RWPE1 (cell line): ENCODE results near the gene CBARP.

ENCODE experiments used
- CTCF ChIA-PET: fragments of 350-600 bp; sonication (Branson Sonifier 250); formaldehyde crosslinking; extraction: SDS; loops from one replicate; lab custom pipeline; 2021; lab: Yijun Ruan, JAX
- POLR2A ChIA-PET: fragments of 400-600 bp; formaldehyde crosslinking; extraction: SDS; loops from one replicate; lab custom pipeline; 2020; ENCODE audit warnings: antibody characterized with exemption; ENCODE audit not compliant: low non-redundant PET; lab: Yijun Ruan, JAX
- DNase-seq: peaks from one replicate; pipeline ENCODE4 v3.0.0; 2012; ENCODE audit warnings: low spot score
- H3K27ac ChIP-seq: fragments of 450-650 bp; 2 replicates; pipeline ENCODE4 v1.5.1; 2017
- TF ChIP-seq, protein P1 (sequence below): fragments of 450-650 bp; conservative IDR thresholded peaks from 2 replicates; pipeline ENCODE4 v1.5.1; 2017; ENCODE audit warnings: low read depth, mild to moderate bottlenecking

Gene CBARP

DNA sequence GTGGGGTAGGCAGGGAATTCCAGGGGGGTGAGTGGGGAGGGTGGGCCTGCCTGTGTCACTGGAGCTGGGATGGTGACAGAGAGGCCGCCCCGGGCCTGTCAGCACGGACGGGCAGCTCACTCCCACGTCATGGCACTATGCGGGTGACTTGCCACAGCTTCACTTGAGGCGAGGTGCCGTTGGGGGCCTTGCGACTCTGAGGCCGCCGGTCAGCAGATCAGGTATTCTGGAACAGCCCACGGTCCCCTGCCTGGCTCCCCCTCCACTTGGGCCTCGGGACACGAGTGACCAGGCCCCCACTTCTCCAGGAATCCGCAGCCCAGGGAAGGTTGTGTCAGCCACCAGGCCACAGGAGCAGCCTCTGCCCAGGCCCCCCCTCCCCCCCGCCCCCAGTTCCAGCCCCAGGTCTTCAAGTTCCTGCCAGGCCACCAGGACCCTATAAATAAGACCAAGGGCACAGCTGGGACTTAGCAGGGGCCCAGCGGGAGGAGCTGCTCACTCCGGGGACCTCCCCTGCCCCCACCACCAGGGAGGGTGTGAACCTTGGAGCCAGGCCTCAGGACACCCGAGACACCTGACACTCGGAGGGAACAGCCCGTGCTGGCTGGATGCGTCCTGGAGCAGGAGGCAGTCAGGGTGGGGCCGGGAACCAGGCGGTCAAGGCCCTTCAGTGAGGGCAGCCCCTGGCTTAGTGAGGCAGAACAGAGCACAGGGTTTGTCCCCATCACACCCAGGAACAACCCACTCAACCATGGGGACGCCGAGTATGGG lies 7.9 kb upstream of the CBARP start:
- H3K27ac ChIP-seq, result peak overlapping the region; percentile 100
- TF ChIP-seq, protein P1, sequence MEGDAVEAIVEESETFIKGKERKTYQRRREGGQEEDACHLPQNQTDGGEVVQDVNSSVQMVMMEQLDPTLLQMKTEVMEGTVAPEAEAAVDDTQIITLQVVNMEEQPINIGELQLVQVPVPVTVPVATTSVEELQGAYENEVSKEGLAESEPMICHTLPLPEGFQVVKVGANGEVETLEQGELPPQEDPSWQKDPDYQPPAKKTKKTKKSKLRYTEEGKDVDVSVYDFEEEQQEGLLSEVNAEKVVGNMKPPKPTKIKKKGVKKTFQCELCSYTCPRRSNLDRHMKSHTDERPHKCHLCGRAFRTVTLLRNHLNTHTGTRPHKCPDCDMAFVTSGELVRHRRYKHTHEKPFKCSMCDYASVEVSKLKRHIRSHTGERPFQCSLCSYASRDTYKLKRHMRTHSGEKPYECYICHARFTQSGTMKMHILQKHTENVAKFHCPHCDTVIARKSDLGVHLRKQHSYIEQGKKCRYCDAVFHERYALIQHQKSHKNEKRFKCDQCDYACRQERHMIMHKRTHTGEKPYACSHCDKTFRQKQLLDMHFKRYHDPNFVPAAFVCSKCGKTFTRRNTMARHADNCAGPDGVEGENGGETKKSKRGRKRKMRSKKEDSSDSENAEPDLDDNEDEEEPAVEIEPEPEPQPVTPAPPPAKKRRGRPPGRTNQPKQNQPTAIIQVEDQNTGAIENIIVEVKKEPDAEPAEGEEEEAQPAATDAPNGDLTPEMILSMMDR, result no peak
- POLR2A ChIA-PET, result interaction anchor here (2.8 kb wide), 1 partner anchor 23 kb away, joined by 40 read pairs; the partner anchor contains the start of gene CIRBP
- no peak for DNase-seq
- CTCF ChIA-PET, result interaction anchor here (1.0 to 4.8 kb wide), 3 partner anchors 19 to 210 kb away, joined by 3 to 116 read pairs (median 10); partner anchors contain the start of gene CIRBP

DNA sequence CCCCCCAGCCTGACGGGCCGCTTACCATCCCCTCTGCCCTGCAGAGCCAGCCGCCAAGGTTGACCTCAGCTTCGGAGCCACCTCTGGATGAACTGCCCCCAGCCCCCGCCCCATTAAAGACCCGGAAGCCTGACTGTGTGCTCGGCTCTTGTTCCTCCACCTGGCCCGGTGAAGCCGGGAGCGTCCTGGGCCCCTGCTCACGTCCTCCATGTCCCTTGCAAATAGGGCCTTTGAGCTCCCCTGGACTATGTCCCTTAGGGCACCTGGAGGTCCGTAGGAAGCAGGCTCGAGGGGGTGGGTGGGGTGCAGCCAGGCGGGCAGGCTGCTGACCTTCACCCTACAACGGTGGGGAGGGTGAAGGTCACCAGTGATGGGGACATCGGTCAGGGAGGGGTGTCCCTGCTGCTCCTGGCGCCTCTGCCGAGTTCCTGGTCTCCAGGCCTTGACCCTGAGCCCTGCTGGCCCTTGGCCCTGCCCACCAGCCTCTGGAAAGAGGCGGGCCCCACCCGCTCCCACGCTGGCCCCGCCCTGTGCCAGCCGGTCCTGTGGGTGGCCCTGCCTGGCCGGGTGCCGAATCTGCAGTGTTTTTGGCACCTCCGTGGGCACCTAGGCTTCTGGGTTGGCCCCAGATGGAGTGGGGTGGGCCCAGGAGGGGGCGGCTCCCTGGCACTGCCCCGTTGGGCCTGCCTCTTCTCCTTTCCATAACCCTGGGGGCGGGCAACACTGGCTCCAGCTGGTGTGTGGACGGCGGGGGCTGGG lies 7.1 kb upstream of the CBARP start:
- ChIA-PET POLR2A (interaction anchor here (0.6 to 2.8 kb wide), 4 partner anchors 19 to 141 kb away, joined by 3 to 40 read pairs (median 8); partner anchors contain the start of gene CIRBP), CTCF (interaction anchor here (0.5 to 4.8 kb wide), 25 partner anchors 8 to 581 kb away, joined by 3 to 116 read pairs (median 5); partner anchors contain the start of gene CIRBP)
- DNase-seq, result no peak
- H3K27ac ChIP-seq, result peak overlapping the region; percentile 100
- TF ChIP-seq, protein P1, result peak; percentile 33; the same call in 1 of the 2 replicates

DNA sequence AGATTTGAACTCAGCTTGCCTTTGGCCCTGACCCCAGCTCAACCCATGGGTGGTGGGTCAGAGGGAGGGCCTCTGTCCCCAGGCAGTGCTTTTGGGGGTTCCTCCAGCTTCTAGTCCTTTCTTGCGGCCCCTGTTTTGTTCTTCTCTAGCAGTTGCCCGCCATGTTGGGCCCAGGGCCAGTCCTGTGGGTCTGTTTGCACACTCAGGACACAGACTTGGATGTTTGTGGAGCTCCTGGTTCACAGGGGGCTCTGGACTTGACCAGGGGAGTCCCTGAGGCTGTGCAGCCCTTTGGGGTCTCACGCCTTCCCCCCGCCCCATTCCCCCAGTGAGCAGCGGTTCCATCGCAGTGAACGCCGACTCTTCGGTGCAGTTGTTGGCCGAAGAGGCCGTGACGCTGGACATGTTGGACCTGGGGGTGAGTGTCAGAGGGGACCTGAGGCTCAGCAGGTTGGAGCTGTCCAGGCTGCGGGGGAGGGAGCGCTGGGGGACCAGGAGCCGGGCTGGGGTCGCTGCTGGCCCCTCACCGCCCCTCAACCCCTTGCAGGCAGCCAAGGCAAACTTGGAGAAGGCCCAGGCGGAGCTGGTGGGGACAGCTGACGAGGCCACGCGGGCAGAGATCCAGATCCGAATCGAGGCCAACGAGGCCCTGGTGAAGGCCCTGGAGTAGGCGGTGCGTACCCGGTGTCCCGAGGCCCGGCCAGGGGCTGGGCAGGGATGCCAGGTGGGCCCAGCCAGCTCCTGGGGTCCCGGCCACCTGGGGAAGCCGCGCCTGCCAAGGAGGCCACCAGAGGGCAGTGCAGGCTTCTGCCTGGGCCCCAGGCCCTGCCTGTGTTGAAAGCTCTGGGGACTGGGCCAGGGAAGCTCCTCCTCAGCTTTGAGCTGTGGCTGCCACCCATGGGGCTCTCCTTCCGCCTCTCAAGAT lies 6.2 kb upstream of the CBARP start:
- DNase-seq, result peak; percentile 75
- H3K27ac ChIP-seq, result peak overlapping the region; percentile 100
- TF ChIP-seq, protein P1, result peak; percentile 93
- CTCF ChIA-PET, result interaction anchor here (0.5 to 4.8 kb wide), 28 partner anchors 8 to 582 kb away, joined by 3 to 116 read pairs (median 5); partner anchors contain the start of gene CIRBP
- POLR2A ChIA-PET, result interaction anchor here (0.6 to 2.8 kb wide), 5 partner anchors 9 to 140 kb away, joined by 3 to 40 read pairs (median 7); partner anchors contain the start of gene CIRBP

DNA sequence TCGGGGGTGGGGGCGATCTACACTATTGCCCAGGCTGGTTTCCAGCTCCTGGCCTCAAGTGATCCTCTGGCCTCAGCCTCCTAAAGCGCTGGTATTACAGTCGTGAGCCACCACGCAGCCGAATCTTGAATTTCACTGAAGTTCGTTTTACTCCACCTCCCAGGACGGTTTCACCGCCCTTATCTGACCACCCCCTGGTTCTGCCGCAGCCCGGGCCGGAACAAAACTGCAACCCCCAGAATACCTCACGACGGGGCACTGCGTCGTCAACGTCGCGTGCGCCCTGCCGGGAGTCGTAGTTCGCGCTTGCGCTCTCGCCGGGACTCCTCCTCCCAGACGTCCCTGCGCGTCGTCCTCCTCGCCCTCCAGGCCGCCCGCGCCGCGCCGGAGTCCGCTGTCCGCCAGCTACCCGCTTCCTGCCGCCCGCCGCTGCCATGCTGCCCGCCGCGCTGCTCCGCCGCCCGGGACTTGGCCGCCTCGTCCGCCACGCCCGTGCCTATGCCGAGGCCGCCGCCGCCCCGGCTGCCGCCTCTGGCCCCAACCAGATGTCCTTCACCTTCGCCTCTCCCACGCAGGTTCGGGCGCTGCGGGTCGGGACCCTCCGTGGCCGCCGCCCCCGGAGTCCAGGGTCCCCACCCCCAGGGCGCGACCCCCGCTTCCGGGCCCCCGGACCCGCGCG lies 3.8 kb upstream of the CBARP start, which contains the start of gene ATP5F1D:
TSS of gene ATP5F1D (plus strand) at position 335 of the 679 bp plus-strand sequence. CDS start at position 435, 100 bp downstream.
- TF ChIP-seq, protein P1, result no peak
- peak within 1 kb of the TSS; percentile 100 for H3K27ac ChIP-seq
- ChIA-PET CTCF (interaction anchor here (0.6 to 1.6 kb wide), 6 partner anchors 19 to 141 kb away, joined by 3 to 4 read pairs (median 4); no protein-coding TSS in a partner anchor), POLR2A (interaction anchor here (0.9 kb wide), 1 partner anchor 23 kb away, joined by 3 read pairs; no protein-coding TSS in a partner anchor)
- DNase-seq, result peak; percentile 90

DNA sequence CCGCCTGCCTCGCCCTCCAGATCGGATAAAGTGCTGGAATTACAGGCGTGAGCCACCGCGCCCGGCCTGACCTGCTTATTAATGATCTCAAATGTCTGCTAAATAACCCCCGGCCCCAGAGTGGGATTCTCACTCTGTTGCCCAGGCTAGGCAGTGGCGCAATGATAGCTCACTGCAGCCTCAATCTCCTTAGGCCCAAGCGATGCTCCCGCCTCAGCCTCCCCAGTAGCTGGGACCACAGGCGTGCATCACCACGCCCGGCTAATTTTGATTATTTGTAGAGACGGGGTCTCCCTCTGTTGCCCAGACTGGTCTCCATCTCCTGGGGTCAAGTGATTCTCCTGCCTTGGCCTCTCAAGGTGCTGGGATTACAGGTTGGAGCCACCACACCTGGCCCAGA lies 3.1 kb upstream of the CBARP start:
- no peak for DNase-seq
- TF ChIP-seq, protein P1, result no peak
- ChIA-PET POLR2A (interaction anchor here (0.6 kb wide), 1 partner anchor 54 kb away, joined by 3 read pairs; no protein-coding TSS in a partner anchor), CTCF (interaction anchor here (0.6 to 1.6 kb wide), 7 partner anchors 9 to 128 kb away, joined by 3 to 5 read pairs (median 4); no protein-coding TSS in a partner anchor)
- H3K27ac ChIP-seq, result peak overlapping the region; percentile 100
